A549 (cell line): ENCODE measurements around the gene C3orf70. TPM values are rescaled to one million over a fixed set of nuclear protein-coding genes. Genes with fewer than 3 reads are reported as not detected.

Experiments
- ATAC-seq, 2 experiments: fragments of 200-7000 bp in 1 of 2; fragments of >200 bp in 1 of 2; cut with Nextera tagmentation in 1 of 2; cut with Tn5 transposase in 1 of 2; 3 replicates each; pipeline versions ENCODE4 v1.8.0 to v1.9.1; 2018 to 2020; ENCODE audit warnings: mild to moderate bottlenecking in 1 of 2, moderate library complexity in 1 of 2
- CTCF ChIA-PET: fragments of 300-600 bp; sonication (Branson Sonifier 250); formaldehyde crosslinking; extraction: SDS; loops from one replicate; lab custom pipeline; 2021; ENCODE audit warnings: antibody characterized with exemption, inconsistent platforms; lab: Yijun Ruan, JAX
- POLR2A ChIA-PET: fragments of 350-600 bp; formaldehyde crosslinking; extraction: SDS; loops from one replicate; lab custom pipeline; 2021; ENCODE audit warnings: antibody characterized with exemption, inconsistent platforms; lab: Yijun Ruan, JAX
- DNase-seq, 2 experiments: peaks; one replicate each; pipeline versions ENCODE4 v3.0.0 to v3.0.0-alpha.2; 2011 to 2016; ENCODE audit warnings: low read depth in 1 of 2, low spot score in 1 of 2
- FAIRE-seq: peaks from 2 replicates; lab custom pipeline; 2011; peaks lifted over from hg19 to GRCh38; lab: Jason Lieb, UNC
- H3K27ac ChIP-seq, 2 experiments: fragments of >200 bp; sonication (Bioruptor Twin); formaldehyde crosslinking; 3 replicates each; pipeline ENCODE4 v1.5.1; 2016 to 2017
- H3K4me1 ChIP-seq: fragments of >200 bp; sonication (Bioruptor Twin); formaldehyde crosslinking; 3 replicates; pipeline ENCODE4 v1.6.1; 2016
- H3K4me2 ChIP-seq: fragments of >200 bp; sonication (Bioruptor Twin); formaldehyde crosslinking; 3 replicates; pipeline ENCODE4 v1.6.1; 2016
- H3K4me3 ChIP-seq: fragments of >200 bp; sonication (Bioruptor Twin); formaldehyde crosslinking; 3 replicates; pipeline ENCODE4 v1.5.1; 2016
- H3K9me3 ChIP-seq: fragments of >200 bp; sonication (Bioruptor Twin); formaldehyde crosslinking; 3 replicates; pipeline ENCODE4 v1.6.1; 2016
- BHLHE40 ChIP-seq: IDR thresholded peaks from 2 replicates; pipeline ENCODE4 v1.6.1; 2012; ENCODE audit warnings: low read depth, low read length, inconsistent platforms
- CBX2 ChIP-seq: fragments of 200-600 bp; sonication (generic); IDR thresholded peaks from 2 replicates; pipeline ENCODE4 v1.6.1; 2016; ENCODE audit warnings: low read depth, mild to moderate bottlenecking, borderline replicate concordance
- CBX8 ChIP-seq: fragments of 200-600 bp; sonication (generic); IDR thresholded peaks from 2 replicates; pipeline ENCODE4 v1.6.1; 2016
- CEBPB ChIP-seq, 2 experiments: fragments of >200 bp in 1 of 2; sonication (Bioruptor Twin) in 1 of 2; formaldehyde crosslinking in 1 of 2; IDR thresholded peaks; 2 replicates each; pipeline ENCODE4 v1.6.1; 2012 to 2016
- CHD4 ChIP-seq: fragments of 200-600 bp; sonication (generic); IDR thresholded peaks from 2 replicates; pipeline ENCODE4 v1.6.1; 2016; ENCODE audit warnings: antibody characterized with exemption, mild to moderate bottlenecking, borderline replicate concordance
- E2F6 ChIP-seq: IDR thresholded peaks from 2 replicates; pipeline ENCODE4 v1.6.1; 2012; ENCODE audit warnings: low read depth, borderline replicate concordance
- FOXS1 ChIP-seq: fragments of 250-450 bp; sonication (Bioruptor Pico); IDR thresholded peaks from 2 replicates; pipeline ENCODE4 v1.5.0; 2020; ENCODE audit warnings: mild to moderate bottlenecking, moderate library complexity
- GATA3 ChIP-seq: IDR thresholded peaks from 2 replicates; pipeline ENCODE4 v1.6.1; 2012; ENCODE audit warnings: borderline replicate concordance
- HMGXB4 ChIP-seq: fragments of 250-450 bp; sonication (Bioruptor Pico); IDR thresholded peaks from 2 replicates; pipeline ENCODE4 v1.5.0; 2021; ENCODE audit warnings: mild to moderate bottlenecking, moderate library complexity, borderline replicate concordance
- HOXA7 ChIP-seq: fragments of 250-450 bp; sonication (Bioruptor Pico); IDR thresholded peaks from 2 replicates; pipeline ENCODE4 v1.5.0; 2020; ENCODE audit warnings: mild to moderate bottlenecking, moderate library complexity
- HOXB5 ChIP-seq: fragments of 250-450 bp; sonication (Bioruptor Pico); IDR thresholded peaks from 2 replicates; pipeline ENCODE4 v1.5.0; 2020; ENCODE audit warnings: mild to moderate bottlenecking, moderate library complexity
- KDM1A ChIP-seq: fragments of 200-600 bp; sonication (generic); IDR thresholded peaks from 2 replicates; pipeline ENCODE4 v1.6.1; 2016; ENCODE audit warnings: low read depth, mild to moderate bottlenecking
- KDM5A ChIP-seq: fragments of 200-600 bp; sonication (generic); IDR thresholded peaks from 2 replicates; pipeline ENCODE4 v1.6.1; 2016; ENCODE audit warnings: antibody characterized with exemption, mild to moderate bottlenecking
- MAFK ChIP-seq: fragments of 450-650 bp; IDR thresholded peaks from 2 replicates; pipeline ENCODE4 v1.6.1; 2014; ENCODE audit not compliant: partially characterized antibody
- MAX ChIP-seq: IDR thresholded peaks from 2 replicates; pipeline ENCODE4 v1.6.1; 2012
- NPAS2 ChIP-seq: fragments of 250-450 bp; sonication (Bioruptor Pico); IDR thresholded peaks from 2 replicates; pipeline ENCODE4 v1.8.0; 2022; ENCODE audit warnings: mild to moderate bottlenecking, moderate library complexity, borderline replicate concordance
- PBX3 ChIP-seq: IDR thresholded peaks from 2 replicates; pipeline ENCODE4 v1.6.1; 2012
- POLR2A ChIP-seq: IDR thresholded peaks from 2 replicates; pipeline ENCODE4 v1.6.1; 2012; ENCODE audit warnings: mild to moderate bottlenecking, low read length
- RAD21 ChIP-seq, 2 experiments: fragments of >200 bp in 1 of 2; sonication (Bioruptor Twin) in 1 of 2; formaldehyde crosslinking in 1 of 2; IDR thresholded peaks in 1 of 2; conservative IDR thresholded peaks in 1 of 2; 2 replicates in 1 of 2; 3 replicates in 1 of 2; pipeline ENCODE4 v1.6.1; 2012 to 2018; ENCODE audit warnings: inconsistent platforms in 1 of 2
- RARB ChIP-seq: fragments of 250-450 bp; sonication (Bioruptor Pico); IDR thresholded peaks from 2 replicates; pipeline ENCODE4 v1.8.0; 2021; ENCODE audit warnings: mild to moderate bottlenecking, moderate library complexity
- RCOR1 ChIP-seq: fragments of 150-350 bp; IDR thresholded peaks from 2 replicates; pipeline ENCODE4 v1.6.1; 2014; ENCODE audit warnings: antibody characterized with exemption, low read length, low read depth
- REST ChIP-seq: fragments of 200-600 bp; sonication (generic); IDR thresholded peaks from 2 replicates; pipeline ENCODE4 v1.6.1; 2016; ENCODE audit warnings: antibody characterized with exemption, mild to moderate bottlenecking, moderate library complexity
- SREBF2 ChIP-seq: fragments of 450-650 bp; IDR thresholded peaks from 2 replicates; pipeline ENCODE4 v1.6.1; 2014; ENCODE audit warnings: mild to moderate bottlenecking, moderate library complexity
- TFCP2L1 ChIP-seq: fragments of 250-450 bp; sonication (Bioruptor Pico); IDR thresholded peaks from 2 replicates; pipeline ENCODE4 v1.5.0; 2021; ENCODE audit warnings: mild to moderate bottlenecking
- ZNF302 ChIP-seq: fragments of 250-450 bp; sonication (Bioruptor Pico); IDR thresholded peaks from 2 replicates; pipeline ENCODE4 v1.9.0; 2021; ENCODE audit warnings: inconsistent platforms, mild to moderate bottlenecking, moderate library complexity
- ZSCAN20 ChIP-seq: fragments of 250-450 bp; sonication (Bioruptor Pico); IDR thresholded peaks from 2 replicates; pipeline ENCODE4 v1.8.0; 2022; ENCODE audit warnings: mild to moderate bottlenecking, moderate library complexity
- WGBS: methylation state at CpG from one replicate; pipeline ENCODE4 v1.1.6; 2017; ENCODE audit errors: missing lambda C conversion rate; 5-methylcytosine and 5-hydroxymethylcytosine counted together
- polyA plus RNA-seq, 4 experiments: library from polyadenylated mRNA; depleted of rRNA in 3 of 4; stranded (reverse); fragments of >200 nt; fragmentation: RNase III in 1 of 4; extraction: RNeasy Plus Mini Kit Qiagen cat#74134 plus additional on column Dnase treatment in 1 of 4; gene quantifications; 2 replicates in 3 of 4; 3 replicates in 1 of 4; pipeline ENCODE4 v1.2.3, GENCODE V29; 2011 to 2017
- TF ChIP-seq, protein P1 (sequence below): fragments of 450-650 bp; IDR thresholded peaks from 2 replicates; pipeline ENCODE4 v1.6.1; 2014; ENCODE audit warnings: antibody characterized with exemption

Gene C3orf70
- polyA plus RNA-seq, 2 of the 4 experiments (the other 2 are of a cell fraction), result 0.01 TPM; not detected in 1

DNA sequence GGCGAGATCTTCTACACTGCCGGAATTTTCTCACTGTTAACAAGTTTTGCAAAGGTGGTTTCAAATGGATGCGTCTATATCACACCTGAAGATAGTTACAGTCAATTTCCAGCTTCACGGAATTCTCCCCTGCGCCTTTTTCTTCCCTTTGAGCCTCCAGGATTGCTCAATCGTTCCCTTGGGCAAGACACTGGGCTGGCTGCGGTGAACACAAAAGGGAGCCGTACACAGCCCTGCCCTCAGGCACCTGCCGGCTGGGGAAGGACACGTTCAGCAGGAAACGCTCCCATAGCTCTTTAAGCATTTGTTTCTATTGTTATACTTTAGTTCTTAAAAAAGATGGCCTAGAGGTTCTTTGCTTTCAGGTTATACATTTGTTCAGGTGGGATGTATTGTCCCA is 85.7 kb downstream of the C3orf70 start:
- POLR2A ChIA-PET, result no interaction called here
- WGBS, result 72% methylated on average over 10 of the region's 11 CpGs
- ATAC-seq (no peak), FAIRE-seq (no peak), DNase-seq (no peak)
- Histone ChIP-seq H3K27ac (no peak overlapping the region), H3K4me3 (no peak overlapping the region), H3K9me3 (no peaks in the 10 kb centered on the region), H3K4me2 (no peak overlapping the region), H3K4me1 (no peaks in the 10 kb centered on the region)
- CTCF ChIA-PET, result interaction anchor here (1.2 kb wide), 1 partner anchor 10 kb away, joined by 3 read pairs; no protein-coding TSS in a partner anchor
- TF ChIP-seq ZSCAN20 (no peak), KDM1A (no peak), POLR2A (no peak), BHLHE40 (no peak), NPAS2 (CRISPR knock-in tag) (no peak), HOXA7 (no peak), RAD21 (conservative IDR thresholded peaks at IDR 0.05 in 1 of 2, IDR thresholded peaks at IDR 0.05 in 1 of 2) (no peak), CBX8 (no peak), REST (no peak), MAFK (no peak), E2F6 (no peak), CHD4 (no peak), KDM5A (no peak), HMGXB4 (CRISPR knock-in tag) (no peak), FOXS1 (CRISPR knock-in tag) (no peak), HOXB5 (CRISPR knock-in tag) (no peak), SREBF2 (no peak), MAX (no peak), PBX3 (no peak)

DNA sequence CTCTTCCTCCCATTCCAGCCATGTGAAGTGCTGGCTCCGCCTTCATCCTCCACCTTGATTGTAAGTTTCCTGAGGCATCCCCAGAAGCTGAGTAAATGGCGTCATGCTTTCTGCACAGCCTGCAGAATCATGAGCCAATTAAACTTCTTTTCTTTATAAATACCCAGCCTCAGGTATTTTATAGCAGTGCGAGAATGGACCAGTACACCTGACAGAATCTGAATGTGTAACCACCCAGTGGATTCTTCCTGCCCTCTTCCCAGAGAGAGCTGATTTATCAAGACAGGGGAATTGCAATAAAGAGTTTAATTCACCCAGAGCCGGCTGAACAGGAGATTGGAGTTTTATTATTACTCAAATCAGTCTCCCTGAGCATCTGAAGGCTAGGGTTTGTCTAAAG is 86.6 kb downstream of the C3orf70 start:
- POLR2A ChIA-PET, result no interaction called here
- CTCF ChIA-PET, result no interaction called here
- DNase-seq (no peak), ATAC-seq (no peak), FAIRE-seq (no peak)
- no peak overlapping the region for H3K4me2 ChIP-seq
- 85% methylated on average over 4 of the region's 4 CpGs for WGBS
- H3K4me3 ChIP-seq, result no peak overlapping the region
- H3K27ac ChIP-seq, result no peak overlapping the region
- TF ChIP-seq GATA3 (no peak), HOXA7 (no peak), RCOR1 (no peak), CBX2 (no peak), TFCP2L1 (no peak), NPAS2 (CRISPR knock-in tag) (no peak), ZNF302 (CRISPR knock-in tag) (no peak), E2F6 (no peak), HMGXB4 (CRISPR knock-in tag) (no peak), CBX8 (no peak), CEBPB (IDR thresholded peaks at IDR 0.05) (no peak), RARB (CRISPR knock-in tag) (no peak), BHLHE40 (no peak), HOXB5 (CRISPR knock-in tag) (no peak)
- TF ChIP-seq, protein P1, sequence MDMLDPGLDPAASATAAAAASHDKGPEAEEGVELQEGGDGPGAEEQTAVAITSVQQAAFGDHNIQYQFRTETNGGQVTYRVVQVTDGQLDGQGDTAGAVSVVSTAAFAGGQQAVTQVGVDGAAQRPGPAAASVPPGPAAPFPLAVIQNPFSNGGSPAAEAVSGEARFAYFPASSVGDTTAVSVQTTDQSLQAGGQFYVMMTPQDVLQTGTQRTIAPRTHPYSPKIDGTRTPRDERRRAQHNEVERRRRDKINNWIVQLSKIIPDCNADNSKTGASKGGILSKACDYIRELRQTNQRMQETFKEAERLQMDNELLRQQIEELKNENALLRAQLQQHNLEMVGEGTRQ, result no peak
- no peaks in the 10 kb centered on the region for H3K9me3 ChIP-seq
- no peaks in the 10 kb centered on the region for H3K4me1 ChIP-seq
